ENCODE data around the gene BRD3OS. TPM values are rescaled to one million over a fixed set of nuclear protein-coding genes. Genes with fewer than 3 reads are reported as not detected.

BRD3OS gene
- polyA plus RNA-seq, 1 of the 3 experiments (the other 2 are of a cell fraction) = 23.1 TPM

- Histone ChIP-seq H3K9me3 (no peaks in the 10 kb centered on the region), H3K79me2 (ENCODE audit: insufficient read depth) (peaks cover 43% of the 10 kb centered on the region), H3K9me2 (no peaks in the 10 kb centered on the region), H3K36me3 (replicated peaks in 1 of 2; ENCODE audit: control insufficient read depth in 1 of 2, insufficient read depth in 2 of 2, low read length in 1 of 2) (peaks cover 0 to 54% of the 10 kb centered on the region in 2 experiments), H4K20me1 (ENCODE audit: insufficient read depth) (peaks cover 42% of the 10 kb centered on the region), H2AFZ (ENCODE audit: low read depth) (no peak overlapping the region), H3K4me2 (no peak overlapping the region), H3K9ac (no peak overlapping the region), H3K4me1 (ENCODE audit: control insufficient read depth in 1 of 2, insufficient read depth in 2 of 2, low read depth in 1 of 2, low read length in 1 of 2) (peaks cover 6 to 29% of the 10 kb centered on the region in 2 experiments; a peak in 2 of 4 replicates), H3K4me3 (ENCODE audit: low read depth in 2 of 2, low read length in 1 of 2) (no peak overlapping the region), H3K27ac (ENCODE audit: low read depth in 2 of 2, low read length in 1 of 2) (no peak overlapping the region), H3K27me3 (ENCODE audit: insufficient read depth) (no peaks in the 10 kb centered on the region), H3F3A (replicated peaks; ENCODE audit: insufficient read depth) (no peaks in the 10 kb centered on the region)
- POLR2A ChIA-PET = no interaction called here
- no peak for DNase-seq
- WGBS (ENCODE audit: low lambda C conversion rate) = 87% methylated on average over 3 of the region's 3 CpGs
- CTCF ChIA-PET = interaction anchor here (0.6 to 2.5 kb wide), 4 partner anchors 12 to 455 kb away, joined by 3 to 6 read pairs (median 6); no protein-coding TSS in a partner anchor
- TF ChIP-seq ZBTB33 (IDR thresholded peaks at IDR 0.05; ENCODE audit: borderline replicate concordance, low read depth) (no peak), MEF2A (IDR thresholded peaks at IDR 0.05; ENCODE audit: borderline replicate concordance, low read depth) (no peak), EZH2phosphoT487 (IDR thresholded peaks at IDR 0.05; ENCODE audit: borderline replicate concordance, low read depth) (no peak), NFIC (IDR thresholded peaks at IDR 0.05; ENCODE audit: borderline replicate concordance) (no peak)
Measured at GRCh38 chr9:134052491-134052890, 27.2 kb downstream of the BRD3OS start.

GRCh38 chr9:134052941-134053340, 27.7 kb downstream of the BRD3OS start:
- Histone ChIP-seq H4K20me1 (ENCODE audit: insufficient read depth) (peaks cover 47% of the 10 kb centered on the region), H3K4me1 (ENCODE audit: control insufficient read depth in 1 of 2, insufficient read depth in 2 of 2, low read depth in 1 of 2, low read length in 1 of 2) (peaks cover 6 to 33% of the 10 kb centered on the region in 2 experiments; a peak in 2 of 4 replicates), H2AFZ (ENCODE audit: low read depth) (no peak overlapping the region), H3F3A (replicated peaks; ENCODE audit: insufficient read depth) (no peaks in the 10 kb centered on the region), H3K79me2 (ENCODE audit: insufficient read depth) (peaks cover 47% of the 10 kb centered on the region), H3K9ac (no peak overlapping the region), H3K9me3 (no peaks in the 10 kb centered on the region), H3K4me3 (ENCODE audit: low read depth in 2 of 2, low read length in 1 of 2) (no peak overlapping the region), H3K27ac (ENCODE audit: low read depth in 2 of 2, low read length in 1 of 2) (no peak overlapping the region), H3K36me3 (replicated peaks in 1 of 2; ENCODE audit: control insufficient read depth in 1 of 2, insufficient read depth in 2 of 2, low read length in 1 of 2) (peaks cover 0 to 50% of the 10 kb centered on the region in 2 experiments), H3K9me2 (no peaks in the 10 kb centered on the region), H3K27me3 (ENCODE audit: insufficient read depth) (no peaks in the 10 kb centered on the region), H3K4me2 (no peak overlapping the region)
- WGBS (ENCODE audit: low lambda C conversion rate) = 98% methylated on average over 14 of the region's 16 CpGs
- ChIA-PET CTCF (interaction anchor here (1.3 to 2.5 kb wide), 2 partner anchors 13 to 58 kb away, joined by 5 to 6 read pairs; no protein-coding TSS in a partner anchor), POLR2A (no interaction called here)
- DNase-seq = no peak
- TF ChIP-seq CTCF (IDR thresholded peaks at IDR 0.05) (no peak), POLR2AphosphoS5 (IDR thresholded peaks at IDR 0.05; ENCODE audit: low read depth, low read length) (no peak), RCOR1 (IDR thresholded peaks at IDR 0.05; ENCODE audit: low read length) (no peak), IRF3 (IDR thresholded peaks at IDR 0.05; ENCODE audit: low read depth, low read length) (no peak), TEAD4 (IDR thresholded peaks at IDR 0.05; ENCODE audit: borderline replicate concordance, insufficient read depth) (no peak), EP300 (IDR thresholded peaks at IDR 0.05; ENCODE audit: borderline replicate concordance in 1 of 2, low read depth in 1 of 2, low read length in 1 of 2) (no peak), NFIC (IDR thresholded peaks at IDR 0.05; ENCODE audit: borderline replicate concordance) (no peak), TAF1 (IDR thresholded peaks at IDR 0.05; ENCODE audit: borderline replicate concordance, low read depth, low read length) (no peak), USF1 (IDR thresholded peaks at IDR 0.05; ENCODE audit: borderline replicate concordance, low read depth) (no peak), REST (IDR thresholded peaks at IDR 0.05; ENCODE audit: low read depth, low read length) (no peak), TCF12 (IDR thresholded peaks at IDR 0.05) (no peak), RXRA (IDR thresholded peaks at IDR 0.05; ENCODE audit: borderline replicate concordance, low read depth) (no peak), SMC3 (IDR thresholded peaks at IDR 0.05; ENCODE audit: low read depth, low read length) (no peak), MEF2A (IDR thresholded peaks at IDR 0.05; ENCODE audit: borderline replicate concordance, low read depth) (no peak), ELF1 (IDR thresholded peaks at IDR 0.05) (no peak), FOXJ3 (CRISPR knock-in tag; IDR thresholded peaks at IDR 0.05) (no peak)
